K562 (cell line): Measurements from ENCODE around the gene CCDC90B. TPM values are rescaled to one million over a fixed set of nuclear protein-coding genes. Genes with fewer than 3 reads are reported as not detected.
A peak's percentile ranks its signal among the peaks of the same experiment; 100 is the strongest.

Source experiments
- E2F6 ChIP-seq, 2 experiments: IDR thresholded peaks; 2 replicates each; pipeline ENCODE4 v1.6.1; 2011; ENCODE audit warnings: borderline replicate concordance in 1 of 2, control low read depth in 1 of 2, low read depth in 1 of 2, low read length in 1 of 2, mild to moderate bottlenecking in 1 of 2, mixed read lengths in 1 of 2, moderate library complexity in 1 of 2; ENCODE audit not compliant: insufficient read depth in 1 of 2, insufficient read length in 1 of 2, poor library complexity in 1 of 2, severe bottlenecking in 1 of 2; ENCODE audit errors: extremely low read depth in 1 of 2
- GMEB1 ChIP-seq: fragments of 250-450 bp; sonication (Bioruptor Pico); IDR thresholded peaks from 2 replicates; pipeline ENCODE4 v1.4.0; 2020; ENCODE audit warnings: mild to moderate bottlenecking
- GTF3C2 ChIP-seq: IDR thresholded peaks from 3 replicates; pipeline ENCODE4 v1.6.1; 2011; ENCODE audit warnings: borderline replicate concordance, mild to moderate bottlenecking, moderate library complexity; ENCODE audit not compliant: insufficient read length; ENCODE audit errors: extremely low read depth
- MGA ChIP-seq: fragments of 450-650 bp; IDR thresholded peaks from 2 replicates; pipeline ENCODE4 v1.6.1; 2016; ENCODE audit warnings: mild to moderate bottlenecking, moderate library complexity
- ZFP30 ChIP-seq: fragments of 250-450 bp; sonication (Bioruptor Pico); IDR thresholded peaks from 2 replicates; pipeline ENCODE4 v1.8.0; 2022; ENCODE audit warnings: moderate library complexity, mild to moderate bottlenecking, inconsistent platforms, borderline replicate concordance
- ZNF277 ChIP-seq: fragments of 250-450 bp; sonication (Bioruptor Pico); IDR thresholded peaks from 2 replicates; pipeline ENCODE4 v1.8.0; 2022; ENCODE audit warnings: inconsistent platforms, mild to moderate bottlenecking, moderate library complexity, borderline replicate concordance
- polyA plus RNA-seq, 8 experiments: library from polyadenylated mRNA; depleted of rRNA in 4 of 8; stranded (reverse) in 5 of 8; unstranded in 3 of 8; fragments of >200 nt; fragmentation: Nextera tagmentation in 2 of 8; fragmentation: Illumina TruSeq in 1 of 8; extraction: Ambion mirVana in 2 of 8; extraction: Trizol in 1 of 8; gene quantifications; 2 replicates each; pipeline versions ENCODE4 v1.2.1 to v1.2.3, GENCODE V29; 2011 to 2014; ENCODE audit warnings: inconsistent platforms in 1 of 8, missing spikeins in 1 of 8
- total RNA-seq, 7 experiments: library from RNA; depleted of rRNA in 6 of 7; stranded (reverse); fragments of >200 nt in 6 of 7; fragmentation: Illumina TruSeq in 2 of 7; extraction: Trizol in 2 of 7; gene quantifications; 2 replicates each; pipeline versions ENCODE4 v1.2.1 to v1.2.3, GENCODE V29; 2011 to 2021; ENCODE audit warnings: low replicate concordance in 1 of 7

CCDC90B gene
- total and polyA plus RNA-seq, 9 of the 15 experiments (the other 6 are each of a cell fraction or from before 2014, with no cell fraction given) = 26.6 to 63.6 (median 51.8) TPM

- peak; percentile 65; the same call in 1 of the 2 replicates for TF ChIP-seq MGA
- 0 out of 2 replicates have a peak, but pooled peaks have one; percentile 8 for TF ChIP-seq GMEB1 (CRISPR knock-in tag)
- peak in 1 of 2 experiments; percentile 66 for TF ChIP-seq E2F6 (IDR thresholded peaks at IDR 0.05; ENCODE audit: borderline replicate concordance in 1 of 2, extremely low read depth in 1 of 2, insufficient read depth in 1 of 2, insufficient read length in 1 of 2, low read depth in 1 of 2, low read length in 1 of 2, poor library complexity in 1 of 2, severe bottlenecking in 1 of 2)
- TF ChIP-seq ZNF277 (CRISPR knock-in tag) = no peak
- TF ChIP-seq GTF3C2 = no peak
- no peak for TF ChIP-seq ZFP30 (CRISPR knock-in tag)
Observed at GRCh38 chr11:83285151-83285770, 906 bp downstream of the CCDC90B start (continued).
